Measurements from ENCODE around the gene NGEF. TPM values are rescaled to one million over a fixed set of nuclear protein-coding genes. Genes with fewer than 3 reads are reported as not detected.

Gene NGEF
- total RNA-seq, 1 experiment from 2014 or later: 1.9 TPM

GRCh38 chr2:232973796-232974195 is 39.3 kb downstream of the NGEF start:
- H2BK20ac ChIP-seq (ENCODE audit: low read depth, low read length, poor library complexity, severe bottlenecking): no peak overlapping the region
- H3K27ac ChIP-seq (ENCODE audit: insufficient read length, low read depth, low read length): no peak overlapping the region
- no peak overlapping the region for H3K23ac ChIP-seq (ENCODE audit: insufficient read length, low read depth, low read length)
- Mint-ChIP-seq H3K27me3 (ENCODE audit: low read depth) (peaks cover 6% of the 10 kb centered on the region), H3K4me3 (no peak overlapping the region), H3K27ac (no peak overlapping the region; a peak in 1 of 7 replicates), H3K4me1 (peaks cover 6 to 7% of the 10 kb centered on the region in 2 experiments), H3K9me3 (no peaks in the 10 kb centered on the region), H3K36me3 (ENCODE audit: insufficient read depth in 1 of 3, low read depth in 3 of 3) (no peaks in the 10 kb centered on the region)
- no peak for DNase-seq
- no CpG with 5 or more reads among the region's 3 CpGs for WGBS (ENCODE audit: extremely low coverage, insufficient read length, low lambda C conversion rate)
- H3K18ac ChIP-seq (ENCODE audit: insufficient read length, low read depth, low read length): no peak overlapping the region
- no peak overlapping the region for H3K9ac ChIP-seq (ENCODE audit: extremely low read depth, insufficient read length, low read length)
- no peaks in the 10 kb centered on the region for H4K20me1 ChIP-seq (ENCODE audit: control insufficient read depth, insufficient read depth, insufficient read length)
- H3K4me1 ChIP-seq (ENCODE audit: insufficient read depth, low read length): no peaks in the 10 kb centered on the region
- no peak overlapping the region for H2AFZ ChIP-seq (ENCODE audit: low read length)
- no peaks in the 10 kb centered on the region for H3K9me3 ChIP-seq (ENCODE audit: control insufficient read depth, low read depth, low read length)
- H2BK120ac ChIP-seq (ENCODE audit: low read depth, low read length, poor library complexity, severe bottlenecking): no peak overlapping the region
- no peaks in the 10 kb centered on the region for H3K23me2 ChIP-seq (ENCODE audit: insufficient read length, low read depth, low read length, poor library complexity, severe bottlenecking)
- no peaks in the 10 kb centered on the region for H3K79me1 ChIP-seq (ENCODE audit: insufficient read depth, low read depth, low read length, poor library complexity, severe bottlenecking)
- H3K56ac ChIP-seq (ENCODE audit: insufficient read length, low read depth, low read length): no peak overlapping the region
- H2BK15ac ChIP-seq (ENCODE audit: low read depth, low read length): no peak overlapping the region
- H3K79me2 ChIP-seq (ENCODE audit: insufficient read depth, low read length): no peaks in the 10 kb centered on the region
- H3T11ph ChIP-seq (ENCODE audit: low read length): no peak overlapping the region
- no peaks in the 10 kb centered on the region for H3K27me3 ChIP-seq (ENCODE audit: insufficient read depth, low read length)
- no peak overlapping the region for H3K14ac ChIP-seq (ENCODE audit: insufficient read depth, low read length)
- H3K4me2 ChIP-seq (ENCODE audit: insufficient read depth, insufficient read length, low read length): no peak overlapping the region
- no peak overlapping the region for H2BK5ac ChIP-seq (ENCODE audit: insufficient read length, low read length)
- H2AK5ac ChIP-seq (ENCODE audit: insufficient read length, low read length): no peak overlapping the region
- no peak overlapping the region for H3K4ac ChIP-seq (ENCODE audit: low read depth, low read length)
- no peak for TF ChIP-seq CTCF (conservative IDR thresholded peaks at IDR 0.05)
- no peak overlapping the region for H4K5ac ChIP-seq (ENCODE audit: insufficient read length, low read depth, low read length)
- no peak overlapping the region for H4K91ac ChIP-seq (ENCODE audit: insufficient read length, low read depth, low read length)
- no peak overlapping the region for H4K8ac ChIP-seq (replicated peaks; ENCODE audit: insufficient read length, low read depth, low read length)
- H2BK12ac ChIP-seq (ENCODE audit: insufficient read length, low read depth, low read length): no peak overlapping the region

Data from H9 (cell line).